Stimulated activated CD8-positive, alpha-beta memory T cell treated with anti-CD3 and anti-CD28 coated beads, Interleukin-7, amount 100 ng/mL, for 24 hours (primary cell): ENCODE results near the gene EMX1.

Source experiments
- DNase-seq: peaks from one replicate; pipeline ENCODE4 v3.0.0-alpha.2; 2020; ENCODE audit warnings: low read depth

Gene EMX1

GRCh38 chr2:72924353-72925240 is 7.3 kb downstream of the EMX1 start:
- DNase-seq: no peak

GRCh38 chr2:72925328-72925943 is 8.1 kb downstream of the EMX1 start:
- DNase-seq: no peak

- no peak for DNase-seq
These were observed 9.0 kb downstream of the EMX1 start for GRCh38 chr2:72926368-72926767.

GRCh38 chr2:72926811-72927465 is 9.6 kb downstream of the EMX1 start:
- no peak for DNase-seq

GRCh38 chr2:72927619-72928550 is 10.6 kb downstream of the EMX1 start:
- DNase-seq: no peak

GRCh38 chr2:72929010-72929409 is 11.7 kb downstream of the EMX1 start:
- DNase-seq: no peak

GRCh38 chr2:72931280-72931910 is 14.1 kb downstream of the EMX1 start:
- no peak for DNase-seq

GRCh38 chr2:72932045-72932740 is 14.9 kb downstream of the EMX1 start:
- DNase-seq: no peak

GRCh38 chr2:72932805-72933204 is 15.5 kb downstream of the EMX1 start:
- DNase-seq: no peak

- no peak for DNase-seq
These were observed 15.9 kb downstream of the EMX1 start for GRCh38 chr2:72933207-72933606.

- DNase-seq: no peak
These were observed 16.4 kb downstream of the EMX1 start for GRCh38 chr2:72933646-72934151.

GRCh38 chr2:72934683-72935610 is 17.6 kb downstream of the EMX1 start:
- no peak for DNase-seq

- no peak for DNase-seq
These were observed 18.3 kb downstream of the EMX1 start for GRCh38 chr2:72935611-72935957.

- DNase-seq: no peak
These were observed 19.5 kb downstream of the EMX1 start for GRCh38 chr2:72936660-72937355.

GRCh38 chr2:72937356-72937669 is 20.0 kb downstream of the EMX1 start:
- no peak for DNase-seq

GRCh38 chr2:72938455-72938854 is 21.1 kb downstream of the EMX1 start:
- DNase-seq: no peak

GRCh38 chr2:72940361-72940760 is 23.0 kb downstream of the EMX1 start:
- DNase-seq: no peak

- no peak for DNase-seq
These were observed 23.5 kb downstream of the EMX1 start for GRCh38 chr2:72940786-72941185.

- DNase-seq: no peak
These were observed 25.0 kb downstream of the EMX1 start for GRCh38 chr2:72942293-72942692.
